B cell (primary cell): ENCODE data around the gene WNT11. TPM values are rescaled to one million over a fixed set of nuclear protein-coding genes. Genes with fewer than 3 reads are reported as not detected.

ENCODE experiments used
- ATAC-seq: fragments of 200-7000 bp; cut with Tn5 transposase; one replicate; pipeline ENCODE4 v1.10.0; 2021; ENCODE audit warnings: low read depth, mild to moderate bottlenecking, moderate number of reproducible peaks, moderate library complexity
- CTCF ChIA-PET: fragments of 350-600 bp; sonication (Branson Sonifier 250); formaldehyde crosslinking; loops from one replicate; lab custom pipeline; 2021; ENCODE audit warnings: antibody characterized with exemption, inconsistent platforms; lab: Charles Lee
- POLR2A ChIA-PET: fragments of 350-600 bp; sonication (Branson Sonifier 250); formaldehyde crosslinking; loops from one replicate; lab custom pipeline; 2021; ENCODE audit warnings: antibody characterized with exemption; lab: Charles Lee
- DNase-seq: peaks from one replicate; pipeline ENCODE4 v3.0.0; 2013
- H2AFZ ChIP-seq: 2 replicates; pipeline ENCODE4 v1.6.1; 2012; ENCODE audit warnings: mild to moderate bottlenecking, low read depth, low read length; ENCODE audit not compliant: insufficient read depth, poor library complexity, severe bottlenecking
- H3K27ac ChIP-seq, 2 donors: 1 replicate in 1 of 2; 2 replicates in 1 of 2; pipeline ENCODE4 v1.5.1; 2012 to 2013; ENCODE audit warnings: low read length in 2 of 2, mild to moderate bottlenecking in 2 of 2, moderate library complexity in 1 of 2
- H3K27me3 ChIP-seq, 4 experiments: fragments of 200-600 bp in 1 of 4; sonication (generic) in 1 of 4; replicated peaks in 1 of 4; 1 replicate in 2 of 4; 2 replicates in 2 of 4; pipeline versions ENCODE4 v1.6.1 to v1.7.0; 2013 to 2016; ENCODE audit warnings: low read length in 3 of 4, mild to moderate bottlenecking in 2 of 4, mixed read lengths in 1 of 4, moderate library complexity in 1 of 4; ENCODE audit not compliant: insufficient read depth in 4 of 4, control insufficient read depth in 3 of 4; ENCODE audit errors: control extremely low read depth in 1 of 4
- H3K36me3 ChIP-seq, 2 experiments: replicated peaks in 1 of 2; 1 replicate in 1 of 2; 2 replicates in 1 of 2; pipeline versions ENCODE4 v1.6.1 to v1.7.1; 2013; ENCODE audit warnings: low read length in 1 of 2; ENCODE audit not compliant: insufficient read depth in 2 of 2, control insufficient read depth in 1 of 2; ENCODE audit errors: control extremely low read depth in 1 of 2, extremely low read depth in 1 of 2
- H3K4me1 ChIP-seq, 2 donors: fragments of 200-600 bp in 1 of 2; sonication (generic) in 1 of 2; 1 replicate in 1 of 2; 2 replicates in 1 of 2; pipeline versions ENCODE4 v1.5.1 to v1.6.1; 2013 to 2017; ENCODE audit warnings: low read length in 2 of 2; ENCODE audit not compliant: control insufficient read depth in 2 of 2, insufficient read depth in 2 of 2
- H3K4me2 ChIP-seq: replicated peaks from 2 replicates; pipeline ENCODE3; 2012; ENCODE audit warnings: mild to moderate bottlenecking, low read depth, low read length; ENCODE audit not compliant: poor library complexity, severe bottlenecking
- H3K4me3 ChIP-seq, 5 experiments: fragments of 200-600 bp in 1 of 5; sonication (generic) in 1 of 5; 1 replicate in 3 of 5; 2 replicates in 2 of 5; pipeline versions ENCODE4 v1.5.1 to v1.7.0; 2011 to 2016; ENCODE audit warnings: low read length in 4 of 5, mild to moderate bottlenecking in 4 of 5, low read depth in 2 of 5, control low read depth in 1 of 5, moderate library complexity in 1 of 5; ENCODE audit not compliant: insufficient read depth in 1 of 5; ENCODE audit errors: control extremely low read depth in 1 of 5, extremely low read depth in 1 of 5
- H3K79me2 ChIP-seq: fragments of 200-600 bp; sonication (generic); one replicate; pipeline ENCODE4 v1.6.0; 2016; ENCODE audit warnings: low read length; ENCODE audit not compliant: control insufficient read depth, insufficient read depth
- H3K9ac ChIP-seq: fragments of 200-600 bp; sonication (generic); 2 replicates; pipeline ENCODE4 v1.6.1; 2017; ENCODE audit warnings: mild to moderate bottlenecking, low read length, moderate library complexity
- H3K9me3 ChIP-seq, 3 donors: one replicate each; pipeline versions ENCODE4 v1.6.1 to v1.7.1; 2013; ENCODE audit warnings: low read length in 2 of 3; ENCODE audit not compliant: control insufficient read depth in 2 of 3, insufficient read depth in 1 of 3; ENCODE audit errors: control extremely low read depth in 1 of 3
- H4K20me1 ChIP-seq: 2 replicates; pipeline ENCODE4 v1.6.0; 2012; ENCODE audit warnings: mild to moderate bottlenecking, low read length; ENCODE audit not compliant: insufficient read depth, control insufficient read depth, poor library complexity, severe bottlenecking
- H3K27ac Mint-ChIP-seq: one replicate; pipeline ENCODE4 v1.8.0; 2021; ENCODE audit warnings: mixed read lengths
- H3K27me3 Mint-ChIP-seq: one replicate; pipeline ENCODE4 v1.8.0; 2021; ENCODE audit warnings: mixed read lengths
- H3K4me1 Mint-ChIP-seq: one replicate; pipeline ENCODE4 v1.8.0; 2021; ENCODE audit warnings: mixed read lengths
- H3K4me3 Mint-ChIP-seq: one replicate; pipeline ENCODE4 v1.8.0; 2021; ENCODE audit warnings: mixed read lengths
- H3K9me3 Mint-ChIP-seq: one replicate; pipeline ENCODE4 v1.8.0; 2022; ENCODE audit warnings: mixed read lengths; ENCODE audit not compliant: insufficient read depth
- EZH2 ChIP-seq: IDR thresholded peaks from 2 replicates; pipeline ENCODE4 v1.6.1; 2012; ENCODE audit warnings: borderline replicate concordance, low read depth, mild to moderate bottlenecking, moderate library complexity, low read length; ENCODE audit not compliant: insufficient read depth, poor library complexity, severe bottlenecking
- WGBS: methylation state at CpG from one replicate; pipeline ENCODE4 v1.1.5; 2013; ENCODE audit warnings: missing lambda C conversion rate; ENCODE audit not compliant: insufficient coverage; 5-methylcytosine and 5-hydroxymethylcytosine counted together
- intact Hi-C: fragments of 100-400 bp; cut with micrococcal nuclease; formaldehyde crosslinking; loops from one replicate; pipeline ENCODE4 v1.10.0; 2022
- polyA plus RNA-seq: library from polyadenylated mRNA; depleted of rRNA; stranded (reverse); fragments of >200 nt; gene quantifications from 2 replicates; pipeline ENCODE4 v1.2.3, GENCODE V29; 2012
- total RNA-seq, 2 donors: library from RNA; stranded (reverse); fragments of 120-200 nt in 1 of 2; gene quantifications; 1 replicate in 1 of 2; 2 replicates in 1 of 2; pipeline versions ENCODE4 v1.2.3 to v1.2.4, GENCODE V29; 2013 to 2022
- TF ChIP-seq, protein P1 (sequence below): fragments of 200-600 bp; IDR thresholded peaks from one replicate; pipeline ENCODE4 v1.8.0; 2022; ENCODE audit warnings: antibody characterized with exemption, mild to moderate bottlenecking

The WNT11 gene
- total and polyA plus RNA-seq, 2 donors (not counting 1 experiment from before 2014, with no cell fraction given), result 0.39 TPM; not detected in 1

DNA sequence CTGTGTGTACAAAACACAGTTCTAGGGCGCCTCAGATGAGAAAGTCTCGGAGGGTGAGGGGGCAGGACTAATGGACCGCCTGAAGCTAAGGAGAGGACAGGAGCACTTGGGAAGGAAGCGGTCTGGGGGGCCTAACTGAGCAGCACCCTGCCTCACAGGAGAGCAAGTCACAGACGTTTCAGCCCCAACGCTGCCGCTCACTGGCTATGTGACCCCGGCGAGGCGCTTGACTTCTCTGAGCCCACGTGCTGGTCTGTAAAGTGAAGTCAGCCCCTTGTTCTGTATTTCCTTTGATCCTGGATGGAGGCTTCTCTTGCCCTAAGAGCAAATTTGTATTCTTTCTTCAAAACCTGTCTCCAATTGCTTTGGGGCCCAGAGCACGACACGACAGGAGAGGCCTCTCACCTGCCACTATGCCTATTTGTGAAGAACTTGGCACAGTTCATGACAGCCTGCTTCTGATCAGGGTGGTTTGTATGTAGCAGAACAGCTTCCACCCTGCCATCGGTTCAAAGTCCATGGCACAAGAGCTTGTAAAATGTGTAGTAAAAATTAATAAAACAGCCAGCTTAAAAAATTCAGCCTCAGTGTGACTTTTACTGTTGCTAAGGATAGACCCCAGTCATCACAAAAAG lies 59.1 kb downstream of the WNT11 start:
- Histone ChIP-seq H3K27ac (no peak overlapping the region), H4K20me1 (no peaks in the 10 kb centered on the region), H3K4me2 (no peak overlapping the region), H3K4me3 (no peak overlapping the region), H3K36me3 (peaks cover 0 to 11% of the 10 kb centered on the region in 2 experiments), H3K79me2 (no peaks in the 10 kb centered on the region), H2AFZ (no peak overlapping the region), H3K9me3 (no peaks in the 10 kb centered on the region), H3K27me3 (no peaks in the 10 kb centered on the region), H3K4me1 (peaks cover 3 to 5% of the 10 kb centered on the region in 2 donors), H3K9ac (no peak overlapping the region)
- Mint-ChIP-seq H3K4me3 (no peak overlapping the region), H3K27ac (no peak overlapping the region), H3K9me3 (no peaks in the 10 kb centered on the region), H3K4me1 (peaks cover 8% of the 10 kb centered on the region), H3K27me3 (no peaks in the 10 kb centered on the region)
- ATAC-seq, result no peak
- WGBS, result 93% methylated on average over 12 of the region's 14 CpGs
- ChIA-PET POLR2A (interaction anchor here (0.8 kb wide), 1 partner anchor 711 kb away, joined by 3 read pairs; no protein-coding TSS in a partner anchor), CTCF (no interaction called here)
- DNase-seq, result no peak
- TF ChIP-seq EZH2, result no peak
- TF ChIP-seq, protein P1, sequence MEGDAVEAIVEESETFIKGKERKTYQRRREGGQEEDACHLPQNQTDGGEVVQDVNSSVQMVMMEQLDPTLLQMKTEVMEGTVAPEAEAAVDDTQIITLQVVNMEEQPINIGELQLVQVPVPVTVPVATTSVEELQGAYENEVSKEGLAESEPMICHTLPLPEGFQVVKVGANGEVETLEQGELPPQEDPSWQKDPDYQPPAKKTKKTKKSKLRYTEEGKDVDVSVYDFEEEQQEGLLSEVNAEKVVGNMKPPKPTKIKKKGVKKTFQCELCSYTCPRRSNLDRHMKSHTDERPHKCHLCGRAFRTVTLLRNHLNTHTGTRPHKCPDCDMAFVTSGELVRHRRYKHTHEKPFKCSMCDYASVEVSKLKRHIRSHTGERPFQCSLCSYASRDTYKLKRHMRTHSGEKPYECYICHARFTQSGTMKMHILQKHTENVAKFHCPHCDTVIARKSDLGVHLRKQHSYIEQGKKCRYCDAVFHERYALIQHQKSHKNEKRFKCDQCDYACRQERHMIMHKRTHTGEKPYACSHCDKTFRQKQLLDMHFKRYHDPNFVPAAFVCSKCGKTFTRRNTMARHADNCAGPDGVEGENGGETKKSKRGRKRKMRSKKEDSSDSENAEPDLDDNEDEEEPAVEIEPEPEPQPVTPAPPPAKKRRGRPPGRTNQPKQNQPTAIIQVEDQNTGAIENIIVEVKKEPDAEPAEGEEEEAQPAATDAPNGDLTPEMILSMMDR, result no peak
- intact Hi-C loops, result no loop called here

DNA sequence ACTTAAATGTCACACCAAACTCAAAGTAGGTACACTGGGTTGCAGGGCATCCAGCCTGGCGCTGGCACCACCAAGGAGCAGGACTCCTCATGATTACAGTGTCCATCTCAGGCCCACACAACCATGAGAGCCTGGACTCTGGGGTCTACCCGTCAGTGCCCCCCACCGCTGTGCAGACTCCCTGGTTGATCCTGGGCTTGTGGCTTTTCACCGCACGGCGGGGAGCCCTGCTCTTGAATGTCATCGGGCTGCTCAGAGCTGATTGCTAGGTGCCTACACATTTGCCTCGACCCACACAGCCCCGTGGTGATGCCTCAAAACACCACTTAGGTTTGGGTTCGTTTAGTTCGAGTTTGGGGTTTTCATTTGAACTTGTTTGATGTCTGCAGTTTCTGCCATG lies 63.0 kb downstream of the WNT11 start:
- no peaks in the 10 kb centered on the region for H4K20me1 ChIP-seq
- Mint-ChIP-seq H3K4me3 (no peak overlapping the region), H3K9me3 (no peaks in the 10 kb centered on the region), H3K4me1 (peaks cover 11% of the 10 kb centered on the region), H3K27me3 (no peaks in the 10 kb centered on the region), H3K27ac (no peak overlapping the region)
- H3K4me1 ChIP-seq, result peaks cover 0 to 10% of the 10 kb centered on the region in 2 donors
- peaks cover 0 to 35% of the 10 kb centered on the region in 2 experiments for H3K36me3 ChIP-seq
- ChIA-PET CTCF (interaction anchor here (0.5 to 1.7 kb wide), 3 partner anchors 9 to 181 kb away, joined by 3 to 5 read pairs (median 5); no protein-coding TSS in a partner anchor), POLR2A (interaction anchor here (0.7 kb wide), 1 partner anchor 9 kb away, joined by 3 read pairs; no protein-coding TSS in a partner anchor)
- ATAC-seq, result no peak
- H3K4me3 ChIP-seq, result no peak overlapping the region
- H3K27ac ChIP-seq, result no peak overlapping the region
- H3K27me3 ChIP-seq, result no peaks in the 10 kb centered on the region
- intact Hi-C loops, result no loop called here
- H3K9me3 ChIP-seq, result no peaks in the 10 kb centered on the region
- no peak overlapping the region for H2AFZ ChIP-seq
- no peak overlapping the region for H3K9ac ChIP-seq
- 99% methylated on average over 8 of the region's 11 CpGs for WGBS
- H3K79me2 ChIP-seq, result no peaks in the 10 kb centered on the region
- TF ChIP-seq EZH2, result no peak
- TF ChIP-seq, protein P1, result no peak
- no peak for DNase-seq
- H3K4me2 ChIP-seq, result no peak overlapping the region
